NCI-H1105 treated with DMSO at 0.1 percent for 48 hours (cell line): ENCODE measurements around the gene VASP.

Experiments
- DNase-seq: peaks from one replicate; lab custom pipeline; 2025; lab: John Stamatoyannopoulos, UW

The VASP gene

DNA sequence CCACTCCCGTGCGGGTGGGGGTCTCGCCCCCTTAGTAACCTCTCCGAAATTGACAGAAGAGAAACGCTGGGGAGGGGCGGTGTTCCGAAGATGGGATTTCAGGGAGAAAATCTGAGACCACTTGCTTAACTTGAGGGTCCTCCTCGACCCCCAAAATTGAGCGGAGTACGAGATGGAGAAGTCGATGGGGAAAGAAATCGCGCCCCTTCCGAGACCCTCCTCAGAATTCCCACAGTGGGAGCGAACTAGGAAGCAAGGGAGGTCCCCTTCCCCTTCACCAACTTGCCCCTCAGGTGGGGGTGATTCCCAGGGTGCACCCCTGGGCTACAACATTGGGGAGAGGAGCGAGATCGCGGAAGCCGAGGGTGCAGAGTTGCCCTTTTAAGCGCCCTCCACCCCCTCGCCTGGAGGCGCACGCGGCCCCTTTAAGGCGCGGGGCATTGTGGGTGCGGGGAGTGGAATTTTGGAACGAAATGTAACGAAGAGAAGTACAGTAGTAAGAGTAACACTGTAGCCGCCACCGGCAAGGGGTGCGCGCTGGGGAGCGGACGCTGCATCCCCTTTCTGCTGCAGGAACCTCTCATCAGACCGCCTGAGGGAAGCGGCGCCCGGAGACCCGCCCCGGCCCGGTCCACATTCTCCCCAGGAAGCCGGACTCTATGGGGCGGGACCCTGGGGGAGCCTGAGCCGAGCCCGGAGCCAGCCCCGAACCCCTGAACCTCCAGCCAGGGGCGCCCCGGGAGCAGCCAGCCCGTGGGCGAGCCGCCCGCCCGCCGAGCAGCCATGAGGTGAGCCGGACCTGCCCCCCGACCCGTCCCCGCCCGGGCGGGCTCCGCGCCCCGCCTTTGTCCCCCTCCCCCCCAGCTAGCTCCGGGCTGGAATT is at the start of gene VASP:
TSS of gene VASP (plus strand) at position 491 of the 883 bp plus-strand sequence. CDS start at position 784, 293 bp downstream.
- DNase-seq: peak; percentile 62

DNA sequence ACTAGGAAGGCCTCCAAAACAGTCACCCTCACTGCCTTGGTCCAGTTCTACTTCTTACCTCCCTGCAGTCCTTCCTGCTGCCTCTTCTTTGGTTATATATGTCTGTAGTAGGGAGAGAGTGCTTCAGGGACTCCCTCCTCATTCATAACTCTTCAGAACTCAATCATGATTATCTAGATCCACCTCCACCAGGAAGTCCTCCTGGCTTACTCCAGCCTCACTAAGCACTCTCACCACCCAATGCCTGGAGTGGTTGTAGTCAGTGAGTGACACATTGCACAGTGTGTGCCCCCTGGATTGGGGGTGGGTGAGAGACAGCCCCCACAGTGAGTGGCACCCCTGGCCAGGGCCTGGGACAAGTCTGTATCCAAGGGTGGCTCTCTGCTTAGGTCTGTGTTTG is 49.5 kb upstream of the VASP start:
- no peak for DNase-seq

DNA sequence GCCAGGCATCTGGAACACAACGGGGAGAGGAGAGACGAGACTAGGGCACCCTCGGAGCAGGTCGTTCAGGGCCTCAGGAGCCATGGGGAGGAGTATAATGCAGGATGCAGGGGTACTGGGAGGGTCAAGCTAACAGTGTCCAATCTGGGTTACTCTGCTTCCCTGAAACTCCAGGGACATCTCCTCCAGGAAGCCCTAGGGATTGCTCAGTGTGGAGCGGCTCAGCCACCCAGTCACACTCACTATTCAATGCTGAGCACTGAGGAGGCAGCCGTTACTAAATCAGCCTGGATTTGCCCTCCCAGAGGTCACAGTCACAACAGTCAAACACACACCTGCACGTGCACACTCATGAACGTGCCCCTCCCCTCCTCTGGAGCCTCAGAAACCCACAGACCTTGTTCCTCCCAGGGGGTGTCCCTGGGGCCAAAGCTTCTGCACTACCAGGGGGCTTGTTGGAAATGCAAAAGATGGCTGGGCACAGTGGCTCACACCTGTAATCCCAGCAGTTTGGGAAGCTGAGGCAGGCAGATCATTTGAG is 46.4 kb upstream of the VASP start:
- DNase-seq: no peak

DNA sequence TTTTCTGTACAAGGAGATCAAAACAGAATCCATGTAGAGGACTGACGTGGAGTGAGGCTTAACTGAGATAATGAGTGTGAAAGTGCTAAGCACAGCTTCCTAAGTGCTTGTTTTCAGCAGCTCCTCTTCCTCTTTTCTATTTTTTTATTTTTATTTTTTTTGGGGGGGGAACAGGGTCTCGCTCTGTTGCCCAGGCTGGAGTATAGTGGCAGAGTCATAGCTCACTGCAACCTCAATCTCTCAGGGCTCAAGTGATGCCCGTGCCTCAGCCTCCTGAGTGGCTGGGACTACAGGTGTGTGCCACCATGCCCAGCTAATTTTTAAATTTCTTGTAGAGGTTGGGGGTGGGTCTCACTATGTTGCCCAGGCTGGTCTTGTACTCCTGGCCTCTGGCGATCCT is 45.1 kb upstream of the VASP start:
- DNase-seq: no peak

DNA sequence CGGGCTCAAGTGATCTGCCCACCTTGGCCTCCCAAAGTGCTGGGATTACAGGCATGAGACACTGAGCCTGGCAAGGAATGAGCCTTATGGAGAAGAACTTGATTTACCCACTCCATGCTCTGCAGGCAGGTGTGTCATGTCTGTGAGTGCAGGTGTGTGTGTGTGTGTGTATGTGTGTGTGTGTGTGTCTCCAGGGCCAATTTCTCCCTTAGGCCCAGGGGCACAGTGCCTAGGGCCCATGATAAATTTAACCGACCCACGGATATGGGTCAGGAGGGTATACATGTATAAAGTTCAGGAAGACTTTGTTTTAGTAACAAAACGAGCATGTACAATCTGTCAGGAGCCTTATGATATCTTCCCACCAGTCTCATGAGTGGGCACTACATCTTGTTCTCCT is 44.0 kb upstream of the VASP start:
- no peak for DNase-seq

- no peak for DNase-seq
Measured at GRCh38 chr19:45464274-45464673, 43.0 kb upstream of the VASP start.

GRCh38 chr19:45464852-45465441 is 42.3 kb upstream of the VASP start:
- no peak for DNase-seq

GRCh38 chr19:45467115-45467455 is 40.2 kb upstream of the VASP start:
- no peak for DNase-seq

- peak; percentile 91 for DNase-seq
Measured at GRCh38 chr19:45467456-45468158, 39.7 kb upstream of the VASP start, which contains the start of gene FOSB. FOSB (plus strand) TSS chr19:45467996; CDS start chr19:45468587, 591 bp downstream.

GRCh38 chr19:45468159-45468651 is 39.1 kb upstream of the VASP start:
- no peak for DNase-seq

GRCh38 chr19:45468803-45469131 is 38.5 kb upstream of the VASP start:
- no peak for DNase-seq

GRCh38 chr19:45469132-45469944 is 37.9 kb upstream of the VASP start:
- peak; percentile 90 for DNase-seq

DNA sequence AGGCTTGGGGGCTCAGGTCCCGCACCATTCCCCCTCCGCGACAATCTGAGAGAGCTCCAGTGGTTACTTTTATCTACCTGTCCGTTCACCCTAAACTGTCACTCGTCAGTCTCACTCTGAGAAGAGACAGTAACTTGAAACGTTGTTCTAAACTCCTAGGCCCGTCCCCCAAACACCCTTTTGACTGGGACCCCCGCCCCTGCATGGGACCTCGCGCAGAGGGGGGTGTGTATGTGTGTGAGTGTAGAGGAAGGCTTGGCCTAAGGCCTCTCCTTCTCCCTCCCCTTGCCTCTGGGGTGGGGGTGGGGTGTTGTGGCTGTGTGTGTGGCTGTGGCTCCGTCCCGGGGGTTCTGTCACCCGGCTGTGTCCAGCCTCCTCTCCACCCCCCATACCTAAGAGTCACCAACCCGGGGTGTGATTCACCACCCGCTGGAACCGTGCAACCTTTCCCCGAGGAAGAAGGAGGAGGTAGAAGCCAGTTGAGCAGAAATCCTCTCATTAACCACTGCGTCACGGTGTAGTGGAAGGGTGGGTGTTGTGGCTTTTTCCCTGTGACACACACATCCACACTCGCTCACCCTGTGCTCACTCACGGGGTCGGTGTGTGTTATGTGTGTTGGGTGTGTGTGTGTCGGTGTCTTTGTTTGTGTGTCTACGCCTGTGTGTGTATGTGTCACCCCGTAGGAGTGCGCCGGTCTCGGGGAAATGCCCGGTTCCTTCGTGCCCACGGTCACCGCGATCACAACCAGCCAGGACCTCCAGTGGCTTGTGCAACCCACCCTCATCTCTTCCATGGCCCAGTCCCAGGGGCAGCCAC is 37.1 kb upstream of the VASP start:
- no peak for DNase-seq

DNA sequence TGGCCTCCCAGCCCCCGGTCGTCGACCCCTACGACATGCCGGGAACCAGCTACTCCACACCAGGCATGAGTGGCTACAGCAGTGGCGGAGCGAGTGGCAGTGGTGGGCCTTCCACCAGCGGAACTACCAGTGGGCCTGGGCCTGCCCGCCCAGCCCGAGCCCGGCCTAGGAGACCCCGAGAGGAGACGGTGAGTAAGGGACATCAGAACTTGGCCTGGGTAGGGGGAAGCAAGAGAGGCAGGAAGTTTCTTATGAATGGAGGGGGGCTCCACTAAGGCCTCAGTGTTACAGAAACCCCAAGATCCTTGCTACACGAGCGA is 36.6 kb upstream of the VASP start:
- DNase-seq: no peak

DNA sequence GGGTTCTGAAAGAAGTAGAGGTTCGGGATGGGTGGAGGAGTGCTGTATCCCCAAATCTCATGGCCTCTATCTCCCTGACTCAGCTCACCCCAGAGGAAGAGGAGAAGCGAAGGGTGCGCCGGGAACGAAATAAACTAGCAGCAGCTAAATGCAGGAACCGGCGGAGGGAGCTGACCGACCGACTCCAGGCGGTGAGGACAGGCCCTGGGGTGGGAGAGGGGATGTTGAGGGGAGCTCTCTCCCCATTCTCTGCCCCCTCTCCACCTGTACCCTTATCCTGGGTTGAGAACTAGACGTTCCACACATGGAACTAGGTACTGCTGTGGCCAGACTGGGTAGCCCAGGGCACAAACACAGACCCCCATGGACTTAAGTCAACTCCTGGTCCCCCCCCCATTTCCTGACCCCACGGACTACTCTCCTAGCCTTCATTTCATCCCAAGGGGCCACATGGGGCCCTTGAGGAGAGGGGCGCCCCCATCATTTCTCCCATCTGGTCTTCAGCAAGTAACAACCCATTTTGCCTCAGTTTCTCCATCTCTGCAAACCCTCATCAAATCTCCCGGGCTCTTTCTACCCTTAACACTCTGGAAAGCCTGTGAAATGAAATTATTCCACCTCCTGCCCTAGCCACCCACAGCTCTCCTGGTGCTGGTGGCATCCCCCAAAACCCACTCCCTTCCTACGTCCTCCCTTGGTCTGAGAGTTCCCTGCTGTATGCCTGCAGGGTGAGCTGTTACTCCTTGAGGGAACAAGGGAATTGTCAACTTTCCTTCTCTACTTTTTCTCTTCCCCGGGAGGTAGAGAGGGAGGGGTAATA is 36.0 kb upstream of the VASP start:
- no peak for DNase-seq

DNA sequence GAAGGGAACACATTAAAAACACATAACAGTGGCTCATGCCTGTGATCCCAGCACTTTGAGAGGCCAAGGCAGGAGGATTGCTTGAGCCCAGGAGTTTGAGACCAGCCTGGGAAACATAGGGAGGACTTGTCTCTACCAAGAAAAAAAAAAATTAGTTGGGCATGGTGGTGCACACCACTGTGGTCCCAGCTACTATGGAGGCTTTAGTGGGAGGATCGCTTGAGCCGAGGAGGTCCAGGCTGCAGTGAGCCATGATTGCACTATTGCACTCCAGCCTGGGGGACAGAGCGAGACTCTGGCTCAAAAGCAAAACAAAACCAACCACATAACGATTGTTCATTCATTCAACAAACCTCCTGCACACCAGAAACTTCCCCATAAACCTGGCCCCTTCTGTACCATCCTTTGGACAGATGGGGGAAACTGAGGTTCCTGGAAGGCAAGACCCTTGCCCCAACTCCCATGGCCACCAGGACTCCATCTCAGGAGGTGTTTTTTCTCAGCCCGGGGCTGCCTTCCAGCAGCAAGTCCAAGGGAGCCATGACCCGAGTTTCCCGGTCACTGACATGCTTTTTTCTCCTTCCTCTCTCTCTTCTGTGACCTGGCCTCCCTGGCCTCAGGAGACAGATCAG is 35.2 kb upstream of the VASP start:
- DNase-seq: no peak

DNA sequence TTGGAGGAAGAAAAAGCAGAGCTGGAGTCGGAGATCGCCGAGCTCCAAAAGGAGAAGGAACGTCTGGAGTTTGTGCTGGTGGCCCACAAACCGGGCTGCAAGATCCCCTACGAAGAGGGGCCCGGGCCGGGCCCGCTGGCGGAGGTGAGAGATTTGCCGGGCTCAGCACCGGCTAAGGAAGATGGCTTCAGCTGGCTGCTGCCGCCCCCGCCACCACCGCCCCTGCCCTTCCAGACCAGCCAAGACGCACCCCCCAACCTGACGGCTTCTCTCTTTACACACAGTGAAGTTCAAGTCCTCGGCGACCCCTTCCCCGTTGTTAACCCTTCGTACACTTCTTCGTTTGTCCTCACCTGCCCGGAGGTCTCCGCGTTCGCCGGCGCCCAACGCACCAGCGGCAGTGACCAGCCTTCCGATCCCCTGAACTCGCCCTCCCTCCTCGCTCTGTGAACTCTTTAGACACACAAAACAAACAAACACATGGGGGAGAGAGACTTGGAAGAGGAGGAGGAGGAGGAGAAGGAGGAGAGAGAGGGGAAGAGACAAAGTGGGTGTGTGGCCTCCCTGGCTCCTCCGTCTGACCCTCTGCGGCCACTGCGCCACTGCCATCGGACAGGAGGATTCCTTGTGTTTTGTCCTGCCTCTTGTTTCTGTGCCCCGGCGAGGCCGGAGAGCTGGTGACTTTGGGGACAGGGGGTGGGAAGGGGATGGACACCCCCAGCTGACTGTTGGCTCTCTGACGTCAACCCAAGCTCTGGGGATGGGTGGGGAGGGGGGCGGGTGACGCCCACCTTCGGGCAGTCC is 34.5 kb upstream of the VASP start:
- no peak for DNase-seq

GRCh38 chr19:45473367-45473681 is 34.0 kb upstream of the VASP start:
- DNase-seq: no peak
